Measurements from ENCODE around the gene NFX1. TPM values are rescaled to one million over a fixed set of nuclear protein-coding genes. Genes with fewer than 3 reads are reported as not detected.

Gene NFX1
- total RNA-seq, 6 experiments from 2014 or later: 22.6 to 29.2 (median 24.8) TPM

- no peak for ATAC-seq
- whole genome bisulfite sequencing (ENCODE audit: insufficient coverage, low coverage, low lambda C conversion rate, missing lambda C conversion rate): 100% methylated on average over 3 of the region's 4 CpGs
- TF ChIP-seq POLR2A (IDR thresholded peaks at IDR 0.05) (no peak), CTCF (IDR thresholded peaks at IDR 0.05) (no peak)
- intact Hi-C loops (cut with DNase I): no loop called here
- H3K4me1 ChIP-seq: no peaks in the 10 kb centered on the region
- H3K27me3 ChIP-seq: no peaks in the 10 kb centered on the region
- no peak overlapping the region for H3K27ac ChIP-seq
- no peaks in the 10 kb centered on the region for H3K9me3 ChIP-seq
- H3K4me3 ChIP-seq: no peak overlapping the region
- DNase-seq: no peak
- H3K36me3 ChIP-seq: peaks cover 7 to 64% (median 37%) of the 10 kb centered on the region in 4 donors
Observed at GRCh38 chr9:33254211-33254610, 36.1 kb upstream of the NFX1 start.

GRCh38 chr9:33255014-33255413 is 35.3 kb upstream of the NFX1 start:
- intact Hi-C loops (cut with DNase I): no loop called here
- TF ChIP-seq POLR2A (IDR thresholded peaks at IDR 0.05) (no peak), CTCF (IDR thresholded peaks at IDR 0.05) (no peak)
- Histone ChIP-seq H3K9me3 (no peaks in the 10 kb centered on the region), H3K36me3 (peaks cover 7 to 72% (median 41%) of the 10 kb centered on the region in 4 donors), H3K27me3 (no peaks in the 10 kb centered on the region), H3K27ac (no peak overlapping the region), H3K4me3 (no peak overlapping the region), H3K4me1 (no peaks in the 10 kb centered on the region)
- no CpG with 5 or more reads among the region's 8 CpGs for WGBS (ENCODE audit: insufficient coverage, low coverage, low lambda C conversion rate, missing lambda C conversion rate)
- DNase-seq: no peak
- peak in 1 of 4 donors; percentile 30 for ATAC-seq

GRCh38 chr9:33255471-33255870 is 34.8 kb upstream of the NFX1 start:
- ATAC-seq: no peak
- Histone ChIP-seq H3K36me3 (peaks cover 7 to 77% (median 43%) of the 10 kb centered on the region in 4 donors), H3K4me3 (no peak overlapping the region), H3K4me1 (no peaks in the 10 kb centered on the region), H3K27me3 (no peaks in the 10 kb centered on the region), H3K27ac (no peak overlapping the region), H3K9me3 (no peaks in the 10 kb centered on the region)
- intact Hi-C loops (cut with DNase I): no loop called here
- no peak for TF ChIP-seq POLR2A (IDR thresholded peaks at IDR 0.05)
- TF ChIP-seq CTCF (IDR thresholded peaks at IDR 0.05): no peak
- DNase-seq: no peak
- 87% methylated on average over 4 of the region's 4 CpGs for WGBS (ENCODE audit: insufficient coverage, low coverage, low lambda C conversion rate, missing lambda C conversion rate)

GRCh38 chr9:33256236-33256635 is 34.1 kb upstream of the NFX1 start:
- no peak for ATAC-seq
- intact Hi-C loops (cut with DNase I): no loop called here
- no peak for DNase-seq
- Histone ChIP-seq H3K27me3 (no peaks in the 10 kb centered on the region), H3K27ac (no peak overlapping the region), H3K36me3 (peaks cover 7 to 84% (median 47%) of the 10 kb centered on the region in 4 donors), H3K4me3 (no peak overlapping the region), H3K4me1 (no peaks in the 10 kb centered on the region), H3K9me3 (no peaks in the 10 kb centered on the region)
- no peak for TF ChIP-seq POLR2A (IDR thresholded peaks at IDR 0.05)
- TF ChIP-seq CTCF (IDR thresholded peaks at IDR 0.05): no peak
- WGBS (ENCODE audit: insufficient coverage, low coverage, low lambda C conversion rate, missing lambda C conversion rate): 92% methylated on average over 2 of the region's 2 CpGs

- TF ChIP-seq POLR2A (IDR thresholded peaks at IDR 0.05) (no peak), CTCF (IDR thresholded peaks at IDR 0.05) (no peak)
Observed at GRCh38 chr9:33257276-33257675, 33.0 kb upstream of the NFX1 start.

More at GRCh38 chr9:33257276-33257675, 33.0 kb upstream of the NFX1 start:
- intact Hi-C loops (cut with DNase I): no loop called here
- ATAC-seq (no peak), DNase-seq (no peak)
- Histone ChIP-seq H3K36me3 (peaks cover 7 to 95% (median 49%) of the 10 kb centered on the region in 4 donors), H3K27me3 (no peaks in the 10 kb centered on the region), H3K4me1 (no peaks in the 10 kb centered on the region), H3K27ac (no peak overlapping the region), H3K4me3 (no peak overlapping the region), H3K9me3 (no peaks in the 10 kb centered on the region)
- 92% methylated on average over 4 of the region's 4 CpGs for WGBS (ENCODE audit: insufficient coverage, low coverage, low lambda C conversion rate, missing lambda C conversion rate)

Measured in right lobe of liver (tissue), 6 donors.